GM19455 (cell line): ENCODE data around the gene TSPAN6.

Experiments
- ATAC-seq: cut with Tn5 transposase; IDR thresholded peaks from one replicate; pipeline ENCODE4 v1.9.1; 2021; ENCODE audit not compliant: unreplicated experiment

Gene TSPAN6

DNA sequence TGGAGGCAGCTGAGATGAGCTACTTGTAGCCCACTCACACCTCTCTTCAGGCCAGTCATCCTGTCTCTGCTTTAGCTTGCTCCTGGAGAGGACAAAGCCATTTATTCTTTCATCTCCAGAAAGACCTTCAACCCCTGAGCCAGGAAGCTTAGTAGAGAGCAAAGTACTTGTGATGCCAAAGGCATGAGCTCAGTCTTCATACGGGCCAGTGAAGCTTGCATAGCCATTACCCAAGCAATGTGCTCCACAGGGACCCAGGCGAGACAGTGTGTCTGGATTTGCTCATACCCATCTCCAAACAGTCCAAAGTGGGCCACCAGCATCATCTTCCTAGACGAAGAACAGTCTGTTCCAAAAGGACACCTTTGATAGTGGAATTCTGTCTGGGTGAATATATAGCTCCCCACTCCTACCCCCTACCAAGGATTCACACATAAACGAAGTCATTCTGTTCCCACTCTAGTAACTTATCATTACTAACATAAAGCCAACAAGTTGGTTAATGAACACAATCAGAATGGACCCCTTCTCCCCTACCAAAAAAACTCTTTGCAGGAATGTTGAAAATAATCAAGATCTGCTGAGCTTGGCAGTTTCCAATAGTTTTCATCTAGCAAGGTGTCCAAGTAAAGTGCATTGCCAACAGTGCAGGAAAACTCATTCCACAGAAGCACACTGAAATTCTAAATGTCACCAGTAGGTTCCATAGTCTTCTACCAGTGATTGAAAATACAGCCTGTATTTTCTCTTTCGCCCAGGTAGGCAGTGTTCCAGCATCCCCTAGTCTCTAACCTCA lies 45.2 kb downstream of the TSPAN6 start:
- ATAC-seq, result no peak

DNA sequence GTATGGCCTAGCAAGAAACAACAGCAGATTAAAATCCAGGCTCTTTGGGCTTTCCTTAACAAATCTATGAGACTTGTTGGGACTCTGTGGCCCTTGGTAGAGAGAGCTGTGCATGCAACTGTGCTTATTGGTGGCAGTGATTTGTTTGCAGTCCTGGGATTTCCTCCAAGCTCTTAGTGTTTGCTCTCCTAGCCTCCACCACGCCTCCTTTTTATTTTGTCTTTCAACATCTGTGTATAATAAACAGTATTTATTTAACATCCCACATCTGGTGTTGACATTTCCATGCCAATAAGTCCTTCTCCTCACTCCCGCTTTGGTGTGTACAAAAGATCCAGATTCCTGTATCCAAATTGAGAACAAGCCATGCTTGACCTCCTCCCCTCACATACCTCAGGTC lies 48.7 kb downstream of the TSPAN6 start:
- no peak for ATAC-seq

DNA sequence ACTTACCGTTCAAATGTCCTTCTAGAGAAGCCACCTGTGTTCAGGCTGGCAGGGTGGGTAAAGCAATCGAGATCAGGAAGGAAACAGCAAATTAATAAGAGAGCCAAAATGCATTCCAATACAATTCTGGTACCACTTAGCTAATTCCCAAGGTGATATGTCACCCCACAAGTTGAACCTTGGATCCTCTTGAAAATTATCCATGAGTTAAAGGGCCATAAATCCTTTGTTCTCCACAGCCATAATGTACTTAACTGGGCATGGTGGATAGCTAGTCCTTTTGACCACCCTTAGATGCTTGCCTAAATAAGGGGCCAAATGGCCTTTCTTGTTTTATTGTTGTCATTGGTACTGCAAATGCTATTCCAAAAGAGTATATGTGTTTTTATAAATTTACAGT lies 49.9 kb downstream of the TSPAN6 start:
- ATAC-seq, result no peak

DNA sequence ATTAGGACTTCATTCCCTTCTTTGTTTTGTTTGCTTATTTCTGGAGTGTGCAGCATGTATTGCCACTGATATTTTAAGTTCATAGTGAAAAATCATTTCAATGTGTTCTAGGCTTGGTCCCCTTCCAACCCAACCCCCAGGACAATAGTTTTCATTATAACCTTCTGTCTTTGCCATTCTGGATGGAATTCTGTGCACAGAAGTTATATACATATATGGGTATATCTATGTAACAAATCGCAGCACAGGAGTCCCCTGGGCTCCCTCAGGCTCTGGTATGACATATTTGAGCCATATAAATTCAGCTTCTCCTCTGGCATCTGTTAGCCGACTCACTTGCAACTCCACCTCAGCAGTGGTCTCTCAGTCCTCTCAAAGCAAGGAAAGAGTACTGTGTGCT lies 52.0 kb downstream of the TSPAN6 start, which contains the start of gene TNMD:
TSS of gene TNMD (plus strand) at position 326 of the 400 bp plus-strand sequence. CDS start 83 bp downstream, outside the sequence.
- no peak for ATAC-seq
